Measurements from ENCODE around the gene DNAJB2.
"Not testable (repeated sequence)": the region's sequence is repeated elsewhere in the genome, so short reads cannot be mapped to it uniquely, and the experiment has no call there.

The DNAJB2 gene

DNA sequence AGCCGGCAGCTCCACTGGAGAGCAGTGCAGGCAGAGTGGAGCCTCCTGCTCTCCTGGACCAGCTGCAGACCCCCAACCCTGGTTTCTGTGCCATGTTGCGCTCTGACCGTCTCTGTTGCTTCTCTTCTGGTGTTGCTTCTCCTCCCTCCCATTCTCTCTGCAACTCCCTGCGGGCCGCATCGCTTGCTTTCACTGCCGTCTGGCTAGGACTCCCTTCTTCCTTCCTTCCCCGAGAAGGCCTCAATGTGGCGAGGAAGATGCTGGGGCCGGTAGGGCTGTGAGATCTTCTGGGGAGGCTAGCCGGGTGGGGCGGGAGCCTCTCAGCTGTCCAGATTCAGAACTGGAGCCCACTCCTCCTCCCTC lies 6.2 kb downstream of the DNAJB2 start:
- no peak for DNase-seq (ENCODE audit: low read depth)

DNA sequence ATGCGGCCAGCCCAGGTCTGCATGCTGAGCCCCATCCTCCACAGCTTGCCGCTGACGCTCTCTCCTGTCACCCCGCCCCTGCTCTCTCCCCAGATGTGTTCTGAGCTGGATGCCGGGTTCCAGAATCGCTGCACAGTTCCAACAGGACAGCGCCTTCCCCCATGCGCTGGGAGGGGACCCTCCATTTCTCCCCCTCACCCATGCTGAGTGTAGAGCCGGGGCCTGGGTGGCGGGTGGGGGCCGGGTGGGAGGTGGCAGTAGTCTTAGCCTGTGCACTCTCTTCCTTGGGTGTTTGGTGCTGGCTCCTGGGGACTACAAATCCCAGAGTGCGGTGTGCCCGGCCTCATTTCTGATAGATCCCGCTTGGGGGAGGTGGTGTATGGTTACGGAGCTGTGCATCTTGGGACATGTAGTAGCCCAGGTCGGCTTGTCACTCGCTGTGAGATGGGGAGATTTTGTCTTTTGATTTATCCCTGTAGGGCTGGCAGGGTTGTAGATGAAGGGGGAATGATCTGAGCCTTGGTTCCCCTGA lies 6.8 kb downstream of the DNAJB2 start:
- peak; percentile 64 for DNase-seq (ENCODE audit: low read depth)

DNA sequence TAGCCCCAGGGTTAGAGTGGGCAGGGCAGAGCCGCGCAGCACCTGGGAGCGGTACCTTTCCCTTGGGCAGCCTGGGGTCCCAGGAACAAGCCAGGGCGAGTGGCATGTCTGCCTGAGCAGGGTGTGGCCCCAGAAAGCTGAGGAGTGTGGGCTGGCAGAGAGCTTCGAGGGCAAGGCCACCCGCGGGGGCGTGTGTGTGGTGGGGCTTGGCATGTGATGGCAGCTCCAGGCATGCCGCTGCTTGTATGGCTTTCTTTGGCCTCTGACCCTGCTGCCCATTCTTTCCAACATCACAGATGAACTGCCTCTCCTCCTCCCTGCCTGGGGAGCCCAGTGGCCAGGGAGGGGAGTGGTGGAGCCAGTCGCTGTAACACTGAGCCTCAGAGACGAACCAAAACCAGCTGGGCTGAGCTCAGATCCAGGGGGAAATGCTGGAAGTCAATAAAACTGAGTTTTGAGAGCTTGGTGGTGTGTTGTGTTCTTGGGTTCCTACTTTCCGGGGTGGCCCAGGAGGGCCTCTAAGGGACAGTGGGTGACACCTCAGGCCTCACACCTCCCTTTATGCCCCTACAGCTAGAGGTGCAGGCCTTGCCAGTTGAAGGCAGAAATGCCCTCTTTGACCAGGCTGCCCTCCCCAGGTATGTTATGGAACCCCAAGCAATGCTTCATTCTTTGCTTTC lies 7.4 kb downstream of the DNAJB2 start:
- peak; percentile 23 for DNase-seq (ENCODE audit: low read depth)

DNA sequence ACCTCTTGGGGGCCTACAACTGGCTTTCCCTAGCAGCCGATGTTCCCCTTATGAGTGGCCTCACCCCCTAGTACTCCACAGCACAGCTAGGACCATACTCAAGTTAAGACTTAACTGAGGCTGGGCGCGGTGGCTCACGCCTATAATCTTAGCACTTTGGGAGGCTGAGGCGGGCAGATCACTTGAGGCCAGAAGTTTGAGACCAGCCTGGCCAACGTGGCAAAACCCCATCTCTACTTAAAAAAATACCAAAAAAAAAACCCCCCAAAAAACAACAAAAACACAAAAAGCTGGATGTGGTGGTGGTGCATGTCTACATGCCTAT lies 7.9 kb downstream of the DNAJB2 start:
- not testable (repeated sequence) for DNase-seq (ENCODE audit: low read depth)

DNA sequence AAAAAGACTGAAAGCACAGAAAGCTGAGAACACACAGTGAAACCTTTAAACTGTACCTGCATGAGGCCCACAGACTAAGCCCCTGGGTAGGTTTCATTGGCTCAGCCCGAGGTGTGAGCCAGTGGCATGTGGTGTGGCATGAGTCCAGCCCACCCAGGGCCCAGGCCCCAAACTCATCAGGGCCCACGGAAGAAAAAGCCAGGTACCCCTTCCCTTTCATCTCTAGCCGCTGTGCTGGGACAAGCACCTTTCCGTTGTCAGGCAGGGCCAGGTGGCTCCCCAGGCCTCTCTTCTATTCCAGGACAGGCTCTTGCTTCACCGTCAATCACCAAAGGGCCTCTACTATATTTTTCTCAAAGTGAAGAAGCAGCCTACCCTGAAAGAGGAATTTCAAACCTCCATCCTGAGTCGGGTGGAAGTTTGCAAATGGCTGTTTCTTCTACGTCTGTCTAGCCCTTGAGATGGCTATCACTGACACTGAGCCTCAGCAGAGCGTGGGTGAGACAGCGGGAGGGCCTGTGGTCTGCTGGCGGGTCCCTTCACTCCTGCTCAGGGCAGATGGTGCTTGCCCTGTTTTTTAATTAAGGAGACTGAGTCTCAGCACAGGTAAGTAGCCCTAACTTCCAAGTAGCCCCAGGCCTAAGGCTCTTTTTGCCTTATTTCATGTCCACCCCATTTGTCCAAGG lies 8.6 kb downstream of the DNAJB2 start:
- DNase-seq (ENCODE audit: low read depth), result peak; percentile 18

DNA sequence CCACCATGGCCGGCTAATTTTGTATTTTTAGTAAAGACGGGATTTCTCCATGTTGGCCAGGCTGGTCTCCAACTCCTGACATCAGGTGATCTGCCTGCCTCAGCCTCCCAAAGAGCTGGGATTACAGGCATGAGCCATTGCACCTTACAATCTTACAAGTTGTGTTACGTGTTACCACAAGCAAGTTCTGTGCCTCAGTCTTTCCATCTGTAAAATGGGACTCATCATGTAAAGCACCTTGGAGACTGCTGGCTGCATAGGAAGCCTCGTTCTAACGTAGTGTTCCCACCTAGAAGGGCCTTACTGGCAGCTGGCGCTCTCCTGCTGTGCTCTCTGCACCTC lies 10.0 kb downstream of the DNAJB2 start:
- no peak for DNase-seq (ENCODE audit: low read depth)

DNA sequence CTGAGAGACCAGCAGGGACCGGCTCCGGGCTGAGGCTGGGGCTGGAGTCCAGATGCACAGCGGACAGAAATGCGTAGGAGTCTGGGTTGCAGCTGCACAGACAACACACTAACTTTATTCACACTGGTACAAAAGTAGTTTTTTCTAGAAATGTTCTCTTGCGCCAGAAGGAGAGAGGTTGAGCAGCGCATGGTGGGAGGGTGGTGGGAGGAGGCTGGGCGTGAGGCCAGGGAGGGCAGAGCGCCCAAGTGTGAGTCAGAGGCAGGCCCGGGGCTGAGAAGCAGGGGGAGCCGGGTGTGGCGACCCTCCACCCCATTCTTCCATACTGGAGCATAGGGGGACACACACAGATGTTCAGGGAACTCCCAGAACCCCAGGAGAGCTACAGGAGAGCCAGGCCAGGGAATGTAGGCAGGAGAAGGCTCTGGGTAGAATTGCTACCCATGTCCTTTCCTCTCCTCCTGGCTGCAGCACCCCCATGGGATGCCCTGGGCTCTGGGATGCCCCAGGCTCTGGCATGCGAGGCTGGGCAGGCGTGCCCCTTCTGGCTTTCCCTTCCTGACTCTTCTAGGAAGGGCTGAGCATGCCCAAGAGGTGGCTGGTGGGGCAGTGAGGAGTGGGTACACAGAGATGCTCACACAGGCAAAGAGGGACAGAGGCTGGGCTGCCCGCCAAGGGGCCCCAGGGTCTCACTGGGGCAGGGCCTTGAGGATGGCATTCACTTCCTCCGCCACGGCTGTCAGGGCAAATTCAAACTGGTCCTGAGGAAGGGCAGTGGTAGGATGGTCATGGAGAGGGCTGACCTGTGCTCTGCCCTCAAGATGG lies 10.6 kb downstream of the DNAJB2 start:
- peak; percentile 98 for DNase-seq (ENCODE audit: low read depth)

DNA sequence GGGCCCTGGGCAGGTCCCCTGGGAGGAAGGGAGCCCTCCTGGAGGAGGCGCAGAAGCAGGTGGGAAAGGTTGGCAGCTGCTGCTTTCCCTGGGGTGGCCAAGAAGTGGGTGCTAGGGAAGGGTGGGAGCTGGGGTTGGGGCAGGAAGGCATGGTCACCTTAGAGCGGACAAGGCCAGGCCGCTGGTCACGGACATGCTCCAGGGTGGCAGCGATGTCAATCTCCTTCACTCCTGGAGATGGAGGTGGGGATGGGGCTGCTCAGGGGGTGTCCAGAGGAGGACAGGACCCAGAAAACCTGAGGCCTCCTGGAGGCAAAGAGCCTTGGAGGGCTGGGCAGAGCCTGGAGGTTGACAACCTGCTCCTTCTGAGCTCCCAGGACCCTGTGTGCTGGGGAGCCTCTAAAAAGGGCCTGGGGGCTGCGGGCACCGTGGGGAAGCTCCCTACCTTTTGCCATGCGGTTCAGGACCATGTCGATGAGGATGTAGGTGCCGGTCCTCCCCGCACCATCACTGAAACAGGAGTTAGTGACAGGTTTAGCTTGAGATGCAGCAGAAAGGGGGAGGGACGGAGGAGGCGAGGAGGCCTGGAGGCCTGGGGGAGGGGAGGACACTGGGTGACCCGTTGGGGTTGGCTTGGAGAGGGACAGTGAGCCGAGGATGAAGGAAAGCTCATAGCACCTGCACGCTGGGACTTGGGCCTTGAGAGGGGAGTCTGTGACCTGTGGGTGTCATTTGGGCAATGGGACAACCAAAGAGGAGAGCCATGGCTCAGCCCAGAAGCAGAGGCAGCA lies 11.4 kb downstream of the DNAJB2 start:
- no peak for DNase-seq (ENCODE audit: low read depth)

DNA sequence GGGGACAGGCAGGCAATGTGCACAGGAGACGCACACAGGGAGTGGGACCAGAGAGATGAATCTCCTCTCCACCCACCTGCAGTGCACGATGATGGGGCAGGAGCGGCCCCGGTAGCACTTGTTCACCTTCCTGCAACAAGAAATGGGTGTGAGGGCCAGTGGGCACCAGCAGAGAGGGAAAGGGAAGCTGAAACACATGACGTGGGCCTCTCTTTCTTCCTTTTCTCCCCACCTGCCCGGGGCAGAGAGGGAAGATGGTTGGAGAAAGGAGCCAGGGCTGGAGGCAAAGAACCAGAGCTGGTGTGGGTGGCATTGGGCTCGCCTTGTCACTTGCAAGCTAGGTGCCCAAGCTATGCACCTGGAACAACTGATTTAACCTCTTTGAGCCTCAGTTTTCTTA lies 12.2 kb downstream of the DNAJB2 start:
- no peak for DNase-seq (ENCODE audit: low read depth)

DNA sequence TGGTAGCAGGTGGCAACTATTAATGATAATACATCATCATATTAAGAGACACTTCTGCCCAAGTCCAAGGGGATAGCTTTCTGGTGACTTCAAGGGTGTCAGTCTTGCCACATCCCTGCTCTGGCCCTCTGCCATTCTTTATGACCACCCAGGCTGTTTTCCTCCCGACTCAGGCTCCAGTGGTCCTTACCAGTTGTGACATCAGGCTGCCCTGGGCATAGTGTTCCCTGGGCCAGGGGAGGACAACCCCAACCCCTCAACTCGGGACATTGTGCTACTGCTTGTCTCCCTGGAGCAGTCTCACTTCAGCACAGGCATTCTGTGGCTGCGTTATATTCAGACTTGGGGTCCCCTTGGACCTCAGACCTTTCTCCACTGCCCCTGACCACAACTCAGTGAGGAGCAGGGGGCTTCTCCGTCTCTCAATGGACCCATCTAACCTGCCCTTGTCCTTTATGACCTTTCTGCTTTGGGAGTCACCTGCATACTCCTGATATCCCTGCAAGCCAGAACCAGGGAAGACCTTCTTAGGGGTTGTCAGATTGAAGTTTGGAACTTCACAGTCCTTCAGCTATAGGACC lies 12.8 kb downstream of the DNAJB2 start:
- no peak for DNase-seq (ENCODE audit: low read depth)

DNA sequence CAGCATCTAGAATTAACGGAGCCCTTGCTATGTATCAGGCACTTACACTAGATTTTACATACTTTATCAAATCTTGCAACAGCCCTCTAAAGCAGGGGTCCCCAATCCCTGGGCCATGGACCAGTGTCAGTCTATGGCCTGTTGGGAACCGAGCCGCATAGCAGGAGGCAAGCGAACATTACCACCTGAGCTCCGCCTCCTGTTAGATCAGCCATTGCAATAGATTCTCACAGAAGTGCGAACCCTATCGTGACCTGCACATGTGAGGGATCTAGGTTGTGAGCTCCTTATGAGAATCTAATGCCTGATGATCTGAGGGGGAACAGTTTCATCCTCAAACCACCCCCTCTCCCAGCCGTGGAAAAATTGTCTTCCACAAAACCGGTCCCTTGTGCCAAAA lies 13.4 kb downstream of the DNAJB2 start:
- no peak for DNase-seq (ENCODE audit: low read depth)

DNA sequence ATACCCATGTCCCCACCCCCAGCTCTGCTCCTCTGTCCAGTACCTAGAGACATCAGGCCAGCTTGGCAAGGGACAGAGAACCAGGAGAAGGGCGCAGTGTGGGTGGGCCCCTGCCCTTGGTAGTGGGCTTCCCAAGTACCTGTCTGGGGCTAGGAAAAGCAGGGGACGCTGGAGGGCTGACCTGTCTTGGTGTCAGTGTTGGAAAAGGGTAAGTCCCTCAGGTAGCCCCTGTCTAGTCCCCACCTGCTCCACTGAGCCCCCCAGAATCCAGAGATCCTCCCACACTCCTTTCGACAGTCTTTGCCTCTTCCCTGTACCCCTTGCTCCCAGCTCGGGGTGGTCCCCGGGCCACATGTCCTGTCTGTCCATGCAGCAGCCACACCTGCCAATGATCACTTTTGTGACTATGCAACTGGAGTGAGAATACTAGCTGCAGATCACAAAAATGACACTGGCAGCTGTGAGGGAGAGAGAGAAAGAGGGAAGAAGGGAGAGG lies 14.6 kb downstream of the DNAJB2 start:
- no peak for DNase-seq (ENCODE audit: low read depth)

DNA sequence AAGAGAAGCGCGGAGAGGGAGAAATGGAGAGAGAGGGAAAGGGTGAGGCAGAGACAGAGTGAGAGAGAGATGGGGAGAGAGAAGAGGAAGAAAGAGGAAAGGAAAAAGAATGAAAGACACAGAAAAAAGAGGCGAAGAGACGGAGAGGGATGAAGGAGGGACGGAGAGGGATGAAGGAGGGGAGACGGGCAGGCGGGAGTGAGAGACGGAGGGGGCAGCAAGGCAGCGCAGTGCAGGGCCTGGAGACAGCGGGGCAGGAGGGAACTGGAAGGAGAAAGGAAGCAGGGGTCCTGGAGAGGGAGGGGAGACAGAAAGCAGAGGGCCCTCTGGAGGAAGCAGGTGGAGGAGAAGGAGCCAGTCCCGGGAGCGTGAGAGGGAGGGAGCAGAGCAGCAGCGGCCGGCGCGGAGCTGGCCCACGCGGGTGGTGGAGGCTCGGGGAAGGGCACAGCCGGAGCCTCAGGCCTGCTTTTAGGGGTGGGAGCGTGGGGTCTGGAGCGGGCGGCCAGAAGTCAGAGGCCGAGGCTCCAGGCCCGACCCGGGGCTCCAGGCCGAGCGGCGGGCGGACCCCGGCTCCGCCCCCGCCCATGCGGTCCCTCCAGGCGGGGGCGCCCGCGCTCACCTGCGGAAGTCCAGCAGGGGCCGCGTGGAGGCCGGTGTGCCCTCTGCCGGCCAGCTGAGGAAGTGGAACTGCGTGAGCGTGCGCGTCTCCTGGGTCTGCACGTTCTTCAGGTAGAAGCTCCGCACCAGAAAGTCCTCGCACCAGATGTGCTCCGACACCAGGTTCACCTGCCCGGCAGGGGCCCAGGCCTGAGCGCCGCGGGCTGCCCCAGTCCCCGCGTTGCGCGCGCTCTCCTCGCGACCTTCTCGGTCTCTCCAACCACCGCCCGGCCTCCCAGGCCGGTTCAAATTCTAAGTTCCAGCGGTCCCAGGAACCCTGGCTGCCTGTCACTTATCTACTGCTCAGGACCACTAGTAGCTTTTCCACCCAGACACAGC lies 15.5 kb downstream of the DNAJB2 start:
- DNase-seq (ENCODE audit: low read depth), result peak; percentile 62

DNA sequence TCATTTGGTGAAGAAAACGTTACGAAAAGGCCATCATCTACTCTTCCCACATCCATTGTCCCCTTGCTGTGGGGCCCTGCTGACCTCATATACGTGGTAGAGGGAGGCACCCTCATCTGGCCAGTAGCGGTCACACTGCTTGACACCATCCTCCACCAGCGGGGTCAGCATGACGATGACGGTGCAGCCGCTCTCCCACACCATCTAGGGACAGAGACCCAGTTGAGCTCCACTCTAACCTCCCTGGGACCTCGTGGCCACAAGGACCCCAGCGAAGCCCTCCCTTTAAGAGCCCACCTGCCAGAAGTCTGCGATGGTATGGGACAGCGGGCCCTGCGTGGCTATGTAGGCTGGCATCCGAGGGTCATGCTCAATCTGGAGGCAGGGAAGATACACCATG lies 17.0 kb downstream of the DNAJB2 start:
- no peak for DNase-seq (ENCODE audit: low read depth)

DNA sequence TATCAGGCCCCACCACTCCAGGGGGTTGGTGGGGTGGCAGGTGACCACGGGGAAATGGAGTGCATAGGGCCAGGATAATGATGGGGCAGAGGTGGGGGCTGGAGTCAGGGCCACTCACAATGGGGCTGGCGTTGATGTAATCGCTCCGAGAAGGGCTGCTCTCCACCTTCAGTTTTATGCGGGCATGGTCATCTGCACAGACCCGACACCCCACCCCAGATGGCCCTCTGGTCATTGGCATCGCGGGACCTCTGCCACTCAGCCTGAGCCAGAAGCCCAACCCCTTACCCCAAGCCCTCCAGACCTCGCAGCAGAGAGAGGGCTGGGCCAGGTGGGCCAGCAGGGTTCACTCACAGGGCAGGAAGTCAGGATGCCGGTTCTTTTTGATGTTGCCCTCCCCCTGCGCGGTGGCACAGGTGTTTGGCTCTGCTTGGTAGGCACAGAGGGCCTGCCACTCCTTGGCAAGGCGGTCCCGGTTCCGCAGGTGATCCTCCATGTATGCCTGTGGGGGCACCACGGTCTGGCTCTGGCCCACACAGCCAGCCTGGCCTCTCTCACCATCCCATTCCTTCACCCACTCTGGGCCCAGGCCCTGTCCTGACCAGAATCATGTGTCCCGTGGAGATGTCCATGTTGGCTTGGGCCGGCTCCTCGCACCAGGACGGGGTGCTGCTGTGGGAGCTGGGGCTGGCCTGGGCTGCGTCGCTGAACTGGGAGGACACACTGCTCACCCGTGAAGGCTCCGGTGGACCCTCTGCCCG lies 17.6 kb downstream of the DNAJB2 start:
- DNase-seq (ENCODE audit: low read depth), result no peak

DNA sequence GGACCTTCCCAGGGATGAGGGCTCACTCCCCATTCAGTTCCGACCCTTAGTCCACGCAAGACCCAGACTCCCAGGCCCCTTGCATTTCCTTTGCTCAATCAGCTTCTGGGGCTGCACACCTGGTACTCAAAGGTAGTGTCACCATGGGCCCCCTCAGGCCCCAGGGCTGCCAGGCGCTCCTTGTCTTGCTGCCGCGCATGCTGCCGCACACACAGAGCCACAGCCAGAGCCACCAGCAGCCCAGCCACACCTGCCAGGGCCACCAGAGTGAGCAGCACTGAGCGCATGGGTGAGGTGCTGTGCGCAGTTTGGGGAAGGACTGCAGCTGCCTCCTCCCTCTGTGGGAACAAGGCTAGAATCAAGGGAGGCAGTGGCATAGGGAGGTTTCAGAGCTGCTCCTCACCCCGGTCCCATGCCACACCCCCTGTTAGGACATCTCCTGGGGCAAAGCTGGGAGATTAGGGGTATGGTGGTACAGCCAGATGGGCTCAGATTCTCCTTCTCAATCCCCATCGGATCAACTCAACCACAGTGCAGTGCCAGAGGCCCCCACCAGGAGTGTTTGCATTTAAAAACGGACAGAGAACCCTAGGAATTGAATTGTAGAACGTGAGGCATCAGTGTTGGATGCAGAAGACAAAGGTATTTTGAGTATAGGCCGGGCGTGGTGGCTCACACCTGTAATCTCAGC lies 18.7 kb downstream of the DNAJB2 start:
- no peak for DNase-seq (ENCODE audit: low read depth)

DNA sequence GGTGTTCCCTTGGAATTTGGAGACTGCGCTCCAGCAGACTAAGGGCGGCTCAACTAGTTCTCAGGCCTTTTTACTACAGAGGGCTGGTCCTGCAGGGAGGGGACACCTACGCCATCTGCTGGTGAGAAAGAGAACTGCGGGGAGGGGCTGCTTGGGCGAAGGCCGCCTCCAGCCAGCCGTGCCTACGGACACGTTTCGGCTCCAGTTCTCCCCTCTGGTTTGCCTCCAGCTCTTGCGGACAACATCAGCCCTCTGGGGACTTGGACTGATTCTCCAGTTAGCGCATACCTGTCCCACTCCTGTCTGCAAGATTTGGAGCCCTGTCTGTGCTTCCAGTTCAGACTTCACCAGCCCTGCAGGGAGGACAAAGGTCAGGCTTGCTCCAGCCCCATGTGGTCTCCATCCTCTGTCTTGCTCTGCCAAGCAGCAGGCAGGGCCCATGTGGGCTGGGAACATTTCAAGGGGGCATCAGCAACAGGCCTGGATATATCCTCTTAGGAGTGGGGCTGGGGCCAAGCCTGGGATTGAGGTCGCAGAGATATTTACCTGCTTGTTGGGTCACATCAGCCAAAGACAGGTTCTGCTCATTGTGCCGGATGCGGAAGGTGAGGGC lies 19.7 kb downstream of the DNAJB2 start:
- peak; percentile 50 for DNase-seq (ENCODE audit: low read depth)

DNA sequence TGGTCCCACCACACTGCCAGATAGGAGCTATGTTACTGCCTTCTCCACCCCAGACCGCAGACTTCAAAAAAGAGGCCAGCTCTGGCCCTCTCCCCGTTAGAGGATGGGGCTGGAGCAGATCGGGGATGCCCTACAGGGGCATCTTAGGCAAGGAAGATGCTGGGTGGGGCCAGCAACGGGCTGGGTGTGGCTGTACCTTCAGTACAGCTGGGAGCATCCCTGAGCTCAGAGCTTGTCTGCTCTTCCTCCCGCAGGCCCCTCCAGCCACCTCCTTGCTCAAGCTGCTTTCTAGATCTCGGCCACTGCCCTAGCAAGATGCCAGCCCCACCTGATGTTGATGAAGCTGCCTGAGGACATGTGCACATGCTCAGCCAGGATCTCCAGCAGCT lies 20.2 kb downstream of the DNAJB2 start:
- no peak for DNase-seq (ENCODE audit: low read depth)

DNA sequence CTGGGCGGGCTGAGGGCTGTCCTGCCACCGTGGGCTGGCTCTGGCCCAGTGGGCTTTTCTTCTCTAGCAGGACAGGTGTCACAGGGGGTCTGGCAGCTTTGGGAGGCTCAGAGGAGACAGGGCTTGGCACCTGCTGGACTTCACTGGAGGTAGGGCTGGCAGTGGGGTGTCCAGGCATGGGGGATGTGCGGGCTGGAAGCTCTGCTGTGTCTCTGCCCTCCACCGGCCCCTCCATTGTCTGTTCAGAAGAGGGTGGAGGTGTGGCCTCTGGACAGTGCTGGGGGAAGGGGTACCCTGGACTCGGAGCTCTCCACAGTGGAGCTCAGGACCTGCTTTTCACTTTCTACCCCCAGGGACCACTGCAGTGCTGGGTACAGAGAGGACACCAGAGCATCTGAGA lies 20.9 kb downstream of the DNAJB2 start:
- no peak for DNase-seq (ENCODE audit: low read depth)

All from amniotic epithelial cell (primary cell).